Inflammatory macrophage treated with lipopolysaccharide for 4 hours (primary cell): ENCODE data around the gene UBA5.
"Not testable (repeated sequence)": the region's sequence is repeated elsewhere in the genome, so short reads cannot be mapped to it uniquely, and the experiment has no call there.

ENCODE experiments used
- DNase-seq: peaks from one replicate; pipeline ENCODE4 v3.0.0-alpha.2; 2020

The UBA5 gene

GRCh38 chr3:132660052-132660810, at the start of gene UBA5:
Gene UBA5 (plus strand): TSS chr3:132660329. CDS start chr3:132660538, 209 bp downstream.
- peak; percentile 73 for DNase-seq

- DNase-seq: not testable (repeated sequence)
Measured at GRCh38 chr3:132615301-132615700, 44.8 kb upstream of the UBA5 start.

- DNase-seq: no peak
Measured at GRCh38 chr3:132615881-132616280, 44.2 kb upstream of the UBA5 start.

DNA sequence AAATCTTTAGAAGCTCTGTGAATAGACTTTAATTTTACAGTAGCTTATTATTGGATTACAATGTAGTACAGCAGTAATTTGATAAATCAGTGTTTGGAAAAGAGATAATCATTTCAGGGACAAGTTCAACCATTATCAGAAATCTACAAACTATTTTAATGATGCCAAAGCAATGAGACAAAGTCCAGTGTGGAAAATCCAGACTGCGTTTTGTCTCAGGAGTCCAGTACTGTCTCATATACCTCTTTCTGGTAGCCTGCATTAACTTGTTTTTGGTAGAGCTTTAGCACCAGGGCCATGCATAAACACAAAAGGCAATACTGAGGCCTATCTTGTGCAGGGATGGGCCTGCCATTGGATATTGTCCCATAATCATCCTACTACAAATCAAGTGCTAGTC, 43.3 kb upstream of the UBA5 start:
- no peak for DNase-seq

DNA sequence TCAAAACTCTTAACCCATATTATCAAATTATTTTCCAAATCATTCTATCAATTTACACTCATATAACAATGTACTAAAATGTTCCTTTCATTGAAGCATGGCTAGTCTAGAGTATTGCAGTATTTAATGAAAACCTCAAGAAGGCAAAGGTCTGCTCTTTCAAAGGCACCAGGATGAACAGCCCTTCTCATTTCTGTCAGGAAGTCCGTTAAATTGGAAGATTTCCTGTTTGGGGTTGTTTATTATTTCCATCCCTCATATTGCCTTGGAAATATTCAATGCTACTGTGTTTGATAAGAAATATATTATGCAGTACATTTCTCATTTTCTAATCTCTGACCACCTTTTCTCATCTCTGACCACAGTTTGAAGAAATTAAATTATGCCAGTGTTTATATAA, 38.0 kb upstream of the UBA5 start:
- no peak for DNase-seq

DNA sequence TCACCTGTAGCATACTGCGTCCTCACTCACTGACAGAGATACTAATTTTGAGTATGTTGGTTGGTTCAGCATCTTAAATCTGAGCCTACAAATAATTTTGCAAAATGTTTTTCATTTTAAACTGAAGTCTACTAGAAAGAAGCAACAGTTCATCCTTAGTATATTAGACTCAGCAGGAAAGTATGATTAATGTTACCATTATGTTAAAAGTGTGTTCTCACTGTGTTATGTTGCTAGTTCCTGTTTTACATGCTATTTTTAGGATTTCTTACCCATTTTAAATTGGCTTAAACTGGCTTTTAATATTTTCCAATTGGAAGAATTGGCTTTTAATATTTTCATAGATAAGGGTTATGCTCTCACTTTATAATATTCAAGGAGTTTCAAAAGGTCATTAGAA, 37.4 kb upstream of the UBA5 start:
- no peak for DNase-seq

- no peak for DNase-seq
Measured at GRCh38 chr3:132623646-132624045, 36.5 kb upstream of the UBA5 start.

DNA sequence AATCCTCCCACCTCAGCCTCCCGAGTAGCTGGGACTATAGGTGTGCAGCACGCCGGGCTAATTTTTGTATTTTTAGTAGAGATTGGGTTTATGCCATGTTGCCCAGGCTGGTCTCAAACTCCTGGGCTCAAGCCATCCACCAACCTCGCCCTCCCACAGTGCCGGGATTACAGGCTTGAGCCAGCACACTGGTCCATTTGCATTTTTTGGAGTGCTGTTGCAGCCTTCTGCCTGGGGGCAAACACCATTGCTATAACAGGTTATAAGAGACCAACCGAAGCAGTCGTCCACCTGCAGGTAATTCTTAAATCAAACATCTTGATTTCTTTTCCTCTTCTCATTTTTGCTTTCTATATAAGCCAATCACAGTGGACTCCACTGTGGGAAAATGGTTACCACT, 35.3 kb upstream of the UBA5 start:
- DNase-seq: no peak

DNA sequence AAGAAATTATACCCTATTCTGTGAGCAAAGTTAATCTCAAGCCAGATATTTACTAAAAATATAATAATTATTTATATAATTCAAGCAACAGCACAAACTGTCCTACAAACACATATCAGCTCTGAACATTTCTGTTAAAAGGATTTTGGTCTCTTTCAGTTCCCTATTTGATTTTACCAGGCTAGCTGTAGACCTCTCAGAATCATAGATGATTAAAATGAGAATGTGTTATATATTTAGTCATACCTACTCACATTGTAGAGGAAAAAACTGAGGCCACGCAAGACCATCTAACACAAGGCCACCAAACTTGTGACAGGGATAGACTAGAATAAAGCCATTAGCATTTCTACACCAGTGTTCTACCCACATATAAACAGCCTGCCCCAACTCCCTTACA, 34.5 kb upstream of the UBA5 start:
- no peak for DNase-seq

- DNase-seq: no peak
Measured at GRCh38 chr3:132626955-132627354, 33.2 kb upstream of the UBA5 start.

GRCh38 chr3:132628157-132628556, 32.0 kb upstream of the UBA5 start:
- no peak for DNase-seq

GRCh38 chr3:132629928-132630327, 30.2 kb upstream of the UBA5 start:
- DNase-seq: peak; percentile 54

- no peak for DNase-seq
Measured at GRCh38 chr3:132630612-132631011, 29.5 kb upstream of the UBA5 start.

DNA sequence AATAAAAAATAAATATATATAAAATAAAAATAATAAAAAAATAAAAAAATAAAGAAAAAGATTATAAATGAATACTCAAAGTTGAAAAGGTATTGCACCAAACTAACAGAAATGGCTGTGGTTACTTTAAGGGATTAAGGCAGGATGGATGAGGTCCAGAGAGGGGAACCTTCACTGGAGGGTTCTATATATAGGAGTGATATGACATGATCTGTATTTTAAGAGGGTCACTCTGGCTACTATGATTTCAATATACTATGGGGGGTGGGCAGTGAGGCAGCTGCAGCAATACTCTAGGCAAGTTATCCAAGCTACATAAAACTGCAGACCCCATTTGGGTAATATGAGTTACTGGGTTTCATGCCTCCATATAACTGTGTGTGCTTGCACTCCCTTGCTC, 25.1 kb upstream of the UBA5 start:
- no peak for DNase-seq

DNA sequence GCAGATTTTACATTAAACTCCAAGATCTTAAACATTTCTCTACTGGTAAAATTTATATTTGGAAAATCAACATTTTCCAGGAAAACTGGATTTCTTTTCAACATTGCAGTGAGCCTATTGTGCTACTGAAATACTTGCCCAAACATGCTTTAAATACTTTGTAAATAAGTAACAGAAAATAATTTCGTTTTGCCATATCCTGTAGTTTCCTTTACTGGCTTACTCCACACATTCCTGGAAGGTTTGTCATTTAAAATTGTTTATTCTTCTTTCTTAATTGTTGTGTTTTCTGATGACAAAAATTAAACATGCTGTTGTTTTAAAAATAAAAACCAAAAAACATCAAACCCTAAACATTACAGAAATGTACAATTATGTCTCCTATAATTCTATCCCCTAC, 22.5 kb upstream of the UBA5 start:
- no peak for DNase-seq

- no peak for DNase-seq
Measured at GRCh38 chr3:132638706-132639105, 21.4 kb upstream of the UBA5 start.

DNA sequence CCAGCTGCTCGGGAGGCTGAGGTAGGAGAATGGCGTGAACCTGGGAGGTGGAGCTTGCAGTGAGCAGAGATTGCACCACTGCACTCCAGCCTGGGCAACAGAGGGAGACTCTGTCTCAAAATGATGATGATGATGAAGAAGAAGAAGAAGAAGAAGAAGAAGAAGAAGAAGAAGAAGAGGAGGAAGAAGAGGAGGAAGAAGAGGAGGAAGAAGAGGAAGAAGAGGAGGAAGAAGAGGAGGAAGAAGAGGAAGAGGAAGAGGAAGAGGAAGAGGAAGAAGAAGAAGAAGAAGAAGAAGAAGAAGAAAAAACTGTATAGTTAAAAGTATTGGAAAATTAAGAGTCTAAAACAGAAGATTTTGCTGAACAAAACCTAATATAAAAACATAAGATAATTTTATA, 18.7 kb upstream of the UBA5 start:
- not testable (repeated sequence) for DNase-seq

DNA sequence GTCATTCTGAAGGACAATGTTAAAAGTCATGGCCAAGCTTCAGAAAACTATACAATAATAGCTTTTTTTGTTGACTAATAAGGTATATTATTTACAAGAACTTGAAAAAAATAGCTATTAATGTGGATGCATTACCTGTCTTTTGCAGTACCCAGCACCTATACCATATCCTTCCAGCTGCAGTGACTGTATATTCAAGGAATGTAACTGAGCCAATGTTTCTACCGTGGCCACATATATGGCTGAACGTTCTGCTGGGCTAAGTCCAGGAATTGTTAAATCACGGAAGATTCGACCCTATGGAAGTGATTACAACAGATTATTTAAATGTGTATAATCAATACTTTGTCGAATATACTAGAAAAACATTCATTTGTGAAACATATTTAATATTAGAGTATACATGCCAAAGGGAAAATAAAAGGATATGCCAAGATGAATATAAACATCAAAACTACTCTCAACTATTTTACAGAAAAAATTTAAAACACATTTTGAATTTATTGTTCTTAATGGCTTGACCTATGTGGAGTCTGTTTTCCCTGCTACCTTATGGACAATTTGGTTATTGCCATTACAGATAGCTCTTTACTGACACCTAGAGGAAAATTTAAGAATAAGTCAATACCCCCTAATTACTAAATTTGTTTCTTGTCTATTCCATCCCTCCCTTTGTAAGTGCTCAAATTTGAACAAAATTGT, 18.1 kb upstream of the UBA5 start:
- peak; percentile 53 for DNase-seq

GRCh38 chr3:132642539-132642847, 17.6 kb upstream of the UBA5 start:
- no peak for DNase-seq

GRCh38 chr3:132643366-132643765, 16.8 kb upstream of the UBA5 start:
- no peak for DNase-seq

DNA sequence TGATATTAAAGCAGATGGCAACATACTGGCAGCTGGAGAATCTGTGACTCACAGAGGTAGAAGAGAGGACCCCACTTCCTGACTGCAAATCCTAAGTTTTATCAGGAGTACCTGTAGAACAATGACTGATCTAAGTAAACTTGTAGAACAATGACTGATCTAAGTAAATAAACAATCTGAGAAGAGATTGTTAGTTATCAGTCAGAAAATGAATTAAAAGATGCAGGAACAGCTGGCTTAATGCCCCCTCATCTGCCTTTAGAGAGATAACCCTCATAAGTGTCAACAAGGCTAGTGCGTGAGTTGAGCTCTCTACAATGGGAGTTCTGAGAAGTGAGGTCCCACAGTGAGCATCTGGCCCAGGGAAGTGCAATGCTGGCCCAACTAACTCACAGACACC, 15.1 kb upstream of the UBA5 start:
- DNase-seq: no peak

- DNase-seq: no peak
Measured at GRCh38 chr3:132650153-132650552, 10.0 kb upstream of the UBA5 start.

- peak; percentile 0 for DNase-seq
Measured at GRCh38 chr3:132652640-132653270, 7.4 kb upstream of the UBA5 start.

DNA sequence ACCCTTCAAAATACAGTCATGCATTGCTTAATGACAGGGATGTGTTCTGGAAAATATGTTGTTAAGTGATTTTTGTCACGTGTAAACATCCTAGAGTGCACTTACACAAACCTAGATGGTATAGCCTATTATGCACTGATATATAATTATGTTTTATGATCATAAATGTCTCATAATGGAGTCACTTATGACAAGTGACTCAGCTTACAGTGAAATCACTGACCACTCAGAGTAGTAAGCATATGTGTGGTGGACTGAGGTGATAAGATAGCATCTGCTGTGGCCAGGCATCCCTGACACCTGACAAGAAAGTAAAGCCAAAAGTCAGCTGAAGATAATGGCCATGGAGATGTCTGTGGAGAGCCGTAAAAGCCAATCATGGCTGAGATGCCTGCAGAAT, 5.9 kb upstream of the UBA5 start:
- DNase-seq: no peak
